ENCODE results near the gene GUCY1A1. TPM values are rescaled to one million over a fixed set of nuclear protein-coding genes. Genes with fewer than 3 reads are reported as not detected.

GUCY1A1 gene
- total RNA-seq, 1 donor from 2014 or later, result 47.1 TPM

DNA sequence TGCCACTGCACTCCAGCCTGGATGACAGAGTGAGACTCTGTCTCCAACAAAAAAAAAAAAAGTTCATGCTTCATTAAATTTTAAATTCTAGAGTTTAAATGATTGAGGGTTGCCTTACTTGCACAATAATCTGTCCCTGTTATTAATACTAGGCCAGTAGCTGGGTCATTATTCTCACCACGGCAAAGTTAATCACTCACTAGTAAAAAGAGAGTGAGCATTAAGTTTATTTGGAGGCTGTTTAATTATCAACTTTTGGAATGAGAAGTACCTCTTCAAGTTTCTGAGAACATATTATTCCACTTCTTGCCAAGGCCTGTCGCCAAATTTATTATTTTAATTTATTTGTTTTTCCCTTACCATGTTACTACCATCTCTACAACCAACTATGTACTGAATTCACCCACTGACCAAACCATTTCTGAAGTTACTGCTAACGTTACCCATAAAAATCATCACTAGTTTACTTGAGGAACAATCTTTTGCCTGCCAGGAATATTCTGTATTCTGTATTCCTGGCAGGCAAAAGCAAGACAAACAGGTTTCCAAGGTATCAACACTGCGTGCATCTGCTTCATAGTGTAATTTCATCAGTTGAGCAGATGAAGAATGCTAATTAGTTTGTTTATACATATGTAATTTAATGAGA is 26.5 kb downstream of the GUCY1A1 start:
- DNase-seq, result peak; percentile 20

- DNase-seq, result no peak
Measured at GRCh38 chr4:155694100-155694785, 27.6 kb downstream of the GUCY1A1 start.

GRCh38 chr4:155696226-155696625 is 29.6 kb downstream of the GUCY1A1 start:
- DNase-seq, result no peak

DNA sequence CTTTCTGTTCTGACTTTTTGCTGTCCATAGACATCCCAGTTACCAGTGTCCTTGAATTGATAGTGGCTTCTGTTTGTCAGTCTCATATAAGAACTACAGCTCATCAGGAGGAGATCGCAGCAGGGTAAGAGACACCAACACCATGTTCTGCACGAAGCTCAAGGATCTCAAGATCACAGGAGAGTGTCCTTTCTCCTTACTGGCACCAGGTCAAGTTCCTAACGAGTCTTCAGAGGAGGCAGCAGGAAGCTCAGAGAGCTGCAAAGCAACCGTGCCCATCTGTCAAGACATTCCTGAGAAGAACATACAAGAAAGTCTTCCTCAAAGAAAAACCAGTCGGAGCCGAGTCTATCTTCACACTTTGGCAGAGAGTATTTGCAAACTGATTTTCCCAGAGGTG is 30.1 kb downstream of the GUCY1A1 start:
- no peak for DNase-seq

- DNase-seq, result no peak
Measured at GRCh38 chr4:155701827-155702226, 35.2 kb downstream of the GUCY1A1 start.

GRCh38 chr4:155703486-155704247 is 37.0 kb downstream of the GUCY1A1 start:
- DNase-seq, result no peak

DNA sequence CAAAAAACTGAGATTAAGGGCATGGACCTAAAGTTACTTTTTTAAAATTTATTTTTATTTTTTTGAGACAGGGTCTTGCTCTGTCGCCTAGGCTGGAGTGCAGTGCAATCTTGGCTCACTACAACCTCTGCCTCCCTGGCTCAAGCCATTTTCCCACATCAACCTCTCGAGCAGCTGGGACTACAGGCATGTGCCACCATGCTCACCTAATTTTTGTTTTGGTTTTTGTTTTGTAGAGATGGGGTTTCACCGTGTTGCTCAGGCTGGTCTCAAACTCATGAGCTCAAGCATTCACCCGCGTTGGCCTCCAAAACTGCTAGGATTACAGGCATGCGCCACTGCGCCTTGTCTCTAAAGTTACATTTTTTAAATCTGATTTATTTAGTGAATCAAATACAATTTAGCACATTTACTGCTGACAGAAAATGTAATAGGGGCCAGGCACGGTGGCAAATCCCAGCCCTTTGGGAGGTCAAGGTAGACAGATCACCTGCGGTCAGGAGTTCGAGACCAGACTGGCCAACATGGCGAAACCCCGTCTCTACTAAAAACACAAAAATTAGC is 38.3 kb downstream of the GUCY1A1 start:
- no peak for DNase-seq

DNA sequence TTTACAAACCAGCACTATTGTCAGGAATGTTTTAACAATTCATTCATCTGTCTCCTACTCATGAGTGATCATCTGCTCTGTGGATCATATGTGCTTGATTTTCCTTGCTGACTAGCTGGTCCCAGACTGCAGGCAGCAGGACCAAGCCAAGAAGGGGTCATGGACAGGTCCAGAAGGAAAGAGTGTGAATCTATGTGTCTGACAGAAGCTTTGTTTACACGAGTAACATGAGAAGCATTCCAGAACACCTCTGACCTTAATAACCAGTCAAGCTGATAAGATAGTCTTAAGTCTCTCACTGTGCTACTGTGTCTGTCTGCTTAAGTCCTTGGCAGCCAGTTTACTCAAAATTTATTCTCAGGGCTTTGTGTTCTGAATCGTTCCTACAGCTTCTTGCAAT is 39.0 kb downstream of the GUCY1A1 start:
- peak; percentile 11 for DNase-seq

DNA sequence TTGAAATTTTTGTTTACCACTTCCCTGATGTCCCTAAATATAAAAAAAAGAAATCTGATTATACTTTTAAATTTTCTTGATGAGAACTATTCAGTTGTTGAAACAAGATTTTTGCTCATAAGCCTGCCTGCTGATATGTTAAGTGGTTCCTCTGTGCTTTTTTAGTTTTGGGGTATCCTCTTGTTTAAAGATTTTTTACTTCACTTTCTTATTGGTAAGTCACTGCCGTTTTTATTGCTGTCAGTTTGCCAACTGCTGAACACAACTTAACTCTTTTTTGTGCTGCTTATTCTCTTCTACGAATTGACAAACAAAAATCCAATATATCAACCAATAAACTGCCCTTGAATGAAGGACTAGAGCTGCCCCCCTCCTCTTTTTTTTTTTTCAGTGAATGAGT is 39.5 kb downstream of the GUCY1A1 start:
- DNase-seq, result no peak

DNA sequence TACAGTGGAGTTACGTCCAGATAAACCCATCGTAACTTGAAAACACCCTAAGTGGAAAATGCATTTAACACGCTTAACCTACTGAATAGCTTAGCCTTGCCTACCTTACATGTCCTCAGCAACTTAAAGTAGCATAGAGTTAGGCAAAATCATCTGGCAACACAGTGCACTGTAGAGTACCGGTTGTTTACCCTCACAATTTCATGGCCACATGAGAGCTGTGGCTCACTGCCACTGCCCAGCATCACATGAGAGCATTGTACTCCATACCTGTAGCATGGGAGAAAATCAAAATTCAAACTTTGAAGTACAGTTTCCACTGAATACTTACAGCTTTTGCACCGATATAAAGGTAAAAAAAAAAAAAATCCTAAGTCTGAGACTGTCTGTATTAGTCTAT is 40.6 kb downstream of the GUCY1A1 start:
- no peak for DNase-seq

DNA sequence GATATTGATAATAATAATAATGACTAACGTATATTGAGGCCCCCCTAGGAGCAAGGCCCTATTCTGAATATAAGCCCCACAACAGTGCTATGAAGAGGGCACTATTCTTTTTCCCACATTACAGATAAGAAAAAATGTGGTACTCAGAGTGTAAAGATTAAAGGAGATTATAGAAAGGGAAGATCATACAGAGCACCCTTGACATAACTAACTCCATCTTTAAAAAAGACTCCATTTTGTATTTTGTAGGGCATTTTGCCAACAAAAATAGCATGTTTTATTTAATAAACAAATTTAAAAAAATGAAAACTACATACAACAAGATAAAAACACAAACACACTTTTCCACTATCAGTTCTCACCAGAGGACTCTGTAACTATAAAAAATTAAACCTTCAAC is 42.1 kb downstream of the GUCY1A1 start:
- DNase-seq, result no peak

GRCh38 chr4:155709918-155710317 is 43.3 kb downstream of the GUCY1A1 start:
- no peak for DNase-seq

GRCh38 chr4:155711556-155711955 is 44.9 kb downstream of the GUCY1A1 start:
- no peak for DNase-seq

- no peak for DNase-seq
Measured at GRCh38 chr4:155712846-155713245, 46.2 kb downstream of the GUCY1A1 start.

DNA sequence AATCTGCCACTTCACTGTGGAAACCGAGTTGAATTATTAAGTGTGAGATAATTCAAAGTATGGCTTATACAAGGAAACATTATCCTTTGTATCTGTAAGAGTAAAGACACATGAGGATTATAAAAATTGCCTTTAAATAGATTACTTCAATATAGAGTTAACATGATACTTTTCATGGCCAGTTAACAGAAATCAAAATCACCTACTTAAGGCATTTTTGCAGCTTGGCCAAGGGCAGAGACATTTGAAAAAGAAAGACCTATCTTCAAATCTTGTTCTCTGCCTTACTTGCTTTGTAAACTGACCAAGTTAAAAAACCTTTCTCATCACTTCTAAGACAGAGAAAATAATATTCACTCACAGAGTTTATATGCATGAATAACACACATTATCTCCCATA is 47.3 kb downstream of the GUCY1A1 start:
- DNase-seq, result no peak

- DNase-seq, result no peak
Measured at GRCh38 chr4:155722336-155722735, 55.7 kb downstream of the GUCY1A1 start.

GRCh38 chr4:155722816-155723499 is 56.3 kb downstream of the GUCY1A1 start:
- DNase-seq, result no peak

DNA sequence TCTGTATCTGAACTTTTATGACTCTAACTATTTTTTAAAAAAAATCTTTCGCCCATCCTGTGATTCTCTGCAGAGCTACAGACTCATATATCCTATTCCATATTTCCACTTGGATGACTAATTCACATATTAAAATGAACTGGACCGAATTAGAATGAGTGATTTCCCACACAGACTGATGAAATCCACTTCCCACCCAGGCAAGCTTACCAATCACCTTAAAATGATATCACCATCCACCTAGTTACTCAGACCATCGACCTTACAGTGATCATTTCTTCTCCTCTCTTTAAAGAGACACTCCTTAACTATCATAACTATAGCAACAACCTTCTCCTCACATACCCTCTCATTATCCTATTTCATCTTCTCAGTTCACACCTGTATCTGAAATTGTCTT is 58.1 kb downstream of the GUCY1A1 start:
- no peak for DNase-seq

DNA sequence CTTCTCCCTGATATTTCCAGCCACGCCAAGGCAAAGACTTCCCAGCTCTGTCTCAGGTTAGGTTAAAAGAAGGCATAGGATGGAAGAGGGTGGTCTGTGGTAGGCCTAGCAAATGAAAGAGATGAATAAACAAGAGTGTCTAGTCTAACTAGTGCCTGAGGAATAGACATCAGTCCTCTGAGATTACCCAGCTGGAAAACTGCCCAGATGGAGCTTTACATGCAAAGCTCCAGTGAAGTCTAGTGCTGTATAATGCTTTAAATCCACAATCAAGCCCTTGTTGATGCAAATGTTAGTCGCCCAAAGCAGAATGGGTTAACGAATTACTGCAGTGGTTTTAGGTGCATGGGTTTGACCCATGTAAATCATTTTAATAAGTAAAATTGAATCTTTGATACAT is 67.4 kb downstream of the GUCY1A1 start:
- DNase-seq, result peak; percentile 57

DNA sequence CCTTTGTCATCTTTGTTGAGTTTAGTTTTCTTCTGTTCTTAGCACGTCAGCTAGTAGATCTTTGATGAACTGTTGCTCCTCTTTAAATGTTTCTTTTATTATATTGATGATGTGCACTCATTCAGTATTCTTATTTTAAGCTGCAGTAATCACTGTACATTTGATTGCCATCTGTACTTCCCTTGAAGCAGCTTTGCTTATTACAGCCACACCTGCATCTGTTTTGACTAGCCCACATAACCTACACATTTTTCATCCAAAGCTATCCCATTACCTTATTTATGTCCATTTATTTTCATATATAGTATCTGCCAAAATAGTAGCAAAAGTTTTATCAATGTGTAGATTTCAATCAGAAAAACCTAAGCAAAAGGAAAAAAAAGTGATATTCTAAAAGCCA is 68.3 kb downstream of the GUCY1A1 start:
- no peak for DNase-seq

- peak; percentile 55 for DNase-seq
Measured at GRCh38 chr4:155735496-155735895, 68.8 kb downstream of the GUCY1A1 start.

- no peak for DNase-seq
Measured at GRCh38 chr4:155738548-155738947, 71.9 kb downstream of the GUCY1A1 start.

DNA sequence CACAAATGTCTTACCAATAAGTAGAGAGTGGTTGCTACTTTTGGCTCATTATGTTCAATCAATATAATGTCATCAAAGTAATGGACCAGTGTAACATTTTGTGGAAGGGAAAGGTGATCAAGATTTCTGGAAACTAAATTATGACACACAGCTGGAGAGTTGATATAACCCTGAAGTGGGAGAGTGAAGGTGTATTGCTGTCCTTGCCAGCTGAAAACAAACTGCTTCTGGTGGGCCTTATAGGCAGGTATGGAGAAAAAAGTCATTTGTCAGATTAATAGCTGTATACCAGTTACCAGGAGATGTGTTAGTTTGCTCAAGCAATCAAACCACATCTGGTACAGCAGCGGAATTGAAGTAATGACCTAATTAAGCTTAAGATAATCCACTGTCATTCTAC is 74.9 kb downstream of the GUCY1A1 start:
- DNase-seq, result no peak
